Upper lobe of left lung (tissue), 6 donors: Measurements from ENCODE around the gene CNTNAP2. TPM values are rescaled to one million over a fixed set of nuclear protein-coding genes. Genes with fewer than 3 reads are reported as not detected.

Experiments
- ATAC-seq, 2 donors: fragments of 200-7000 bp; cut with Tn5 transposase; one replicate each; pipeline ENCODE4 v1.9.1; 2022; ENCODE audit warnings: mild to moderate bottlenecking in 2 of 2, moderate library complexity in 2 of 2; ENCODE audit not compliant: low FRiP score in 2 of 2
- DNase-seq, 2 donors: peaks; one replicate each; pipeline ENCODE4 v3.0.0-alpha.2; 2019 to 2020
- H3K27ac ChIP-seq, 4 donors: fragments of 200-600 bp; sonication (generic); one replicate each; pipeline ENCODE4 v1.5.1; 2016 to 2019
- H3K27me3 ChIP-seq, 4 donors: fragments of 200-600 bp; sonication (generic); one replicate each; pipeline ENCODE4 v1.5.1; 2017 to 2019
- H3K36me3 ChIP-seq, 4 donors: fragments of 200-600 bp; sonication (generic); one replicate each; pipeline ENCODE4 v1.5.1; 2016 to 2019
- H3K4me1 ChIP-seq, 4 donors: fragments of 200-600 bp; sonication (generic); one replicate each; pipeline ENCODE4 v1.5.1; 2018 to 2019
- H3K4me3 ChIP-seq, 4 donors: fragments of 200-600 bp; sonication (generic); one replicate each; pipeline ENCODE4 v1.5.1; 2017 to 2019; ENCODE audit warnings: mild to moderate bottlenecking in 2 of 4, moderate library complexity in 1 of 4
- H3K9me3 ChIP-seq, 4 donors: fragments of 200-600 bp; sonication (generic); one replicate each; pipeline ENCODE4 v1.5.1; 2018 to 2019
- EP300 ChIP-seq, 4 donors: sonication (generic); formaldehyde crosslinking; IDR thresholded peaks; one replicate each; pipeline ENCODE4 v1.5.1; 2017; ENCODE audit warnings: antibody characterized with exemption in 4 of 4, control low read depth in 2 of 4
- POLR2A ChIP-seq, 4 donors: fragments of 450-650 bp; IDR thresholded peaks; one replicate each; pipeline ENCODE4 v1.5.1; 2016 to 2017; ENCODE audit warnings: antibody characterized with exemption in 4 of 4, mild to moderate bottlenecking in 2 of 4
- POLR2AphosphoS5 ChIP-seq, 2 donors: sonication (generic); formaldehyde crosslinking; IDR thresholded peaks; one replicate each; pipeline ENCODE4 v1.5.1; 2017; ENCODE audit warnings: antibody characterized with exemption in 2 of 2
- WGBS, 2 donors: methylation state at CpG; one replicate each; pipeline ENCODE4 v1.1.5; 2017 to 2018; 5-methylcytosine and 5-hydroxymethylcytosine counted together
- total RNA-seq, 6 donors: library from RNA; depleted of rRNA in 4 of 6; stranded (reverse); fragments of >200 nt in 4 of 6; gene quantifications; one replicate each; pipeline versions ENCODE4 v1.1.0 to v1.2.1, GENCODE V29; 2016 to 2021
- TF ChIP-seq, protein P1 (sequence below), 6 experiments: fragments of 450-650 bp in 4 of 6; fragments of 200-600 bp in 2 of 6; sonication (generic) in 2 of 6; IDR thresholded peaks; one replicate each; pipeline ENCODE4 v1.5.1; 2016 to 2019; ENCODE audit warnings: antibody characterized with exemption in 6 of 6
- donor health status: DM: no; HTN: no; CAD: no; lungs with moderate emphysema.
- donor health status: DM: no; HTN: yes; CAD: no; lungs with severe emphysema.

Gene CNTNAP2
- total RNA-seq, 6 donors from 2014 or later: 0.06 to 1.0 (median 0.37) TPM

GRCh38 chr7:148379677-148380076 lies 2263.1 kb downstream of the CNTNAP2 start:
- Histone ChIP-seq H3K9me3 (peaks cover 0 to 4% (median 0%) of the 10 kb centered on the region in 4 donors), H3K27me3 (no peaks in the 10 kb centered on the region), H3K27ac (no peak overlapping the region), H3K4me3 (no peak overlapping the region), H3K36me3 (no peaks in the 10 kb centered on the region), H3K4me1 (no peaks in the 10 kb centered on the region)
- DNase-seq: no peak
- WGBS, 2 donors: 76 to 78% methylated on average over 9 of the region's 9 CpGs
- TF ChIP-seq POLR2A (IDR thresholded peaks at IDR 0.05): no peak
- TF ChIP-seq EP300 (IDR thresholded peaks at IDR 0.05): no peak
- TF ChIP-seq POLR2AphosphoS5 (IDR thresholded peaks at IDR 0.05): no peak
- TF ChIP-seq, protein P1, sequence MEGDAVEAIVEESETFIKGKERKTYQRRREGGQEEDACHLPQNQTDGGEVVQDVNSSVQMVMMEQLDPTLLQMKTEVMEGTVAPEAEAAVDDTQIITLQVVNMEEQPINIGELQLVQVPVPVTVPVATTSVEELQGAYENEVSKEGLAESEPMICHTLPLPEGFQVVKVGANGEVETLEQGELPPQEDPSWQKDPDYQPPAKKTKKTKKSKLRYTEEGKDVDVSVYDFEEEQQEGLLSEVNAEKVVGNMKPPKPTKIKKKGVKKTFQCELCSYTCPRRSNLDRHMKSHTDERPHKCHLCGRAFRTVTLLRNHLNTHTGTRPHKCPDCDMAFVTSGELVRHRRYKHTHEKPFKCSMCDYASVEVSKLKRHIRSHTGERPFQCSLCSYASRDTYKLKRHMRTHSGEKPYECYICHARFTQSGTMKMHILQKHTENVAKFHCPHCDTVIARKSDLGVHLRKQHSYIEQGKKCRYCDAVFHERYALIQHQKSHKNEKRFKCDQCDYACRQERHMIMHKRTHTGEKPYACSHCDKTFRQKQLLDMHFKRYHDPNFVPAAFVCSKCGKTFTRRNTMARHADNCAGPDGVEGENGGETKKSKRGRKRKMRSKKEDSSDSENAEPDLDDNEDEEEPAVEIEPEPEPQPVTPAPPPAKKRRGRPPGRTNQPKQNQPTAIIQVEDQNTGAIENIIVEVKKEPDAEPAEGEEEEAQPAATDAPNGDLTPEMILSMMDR (IDR thresholded peaks at IDR 0.05): no peak
- ATAC-seq: no peak

DNA sequence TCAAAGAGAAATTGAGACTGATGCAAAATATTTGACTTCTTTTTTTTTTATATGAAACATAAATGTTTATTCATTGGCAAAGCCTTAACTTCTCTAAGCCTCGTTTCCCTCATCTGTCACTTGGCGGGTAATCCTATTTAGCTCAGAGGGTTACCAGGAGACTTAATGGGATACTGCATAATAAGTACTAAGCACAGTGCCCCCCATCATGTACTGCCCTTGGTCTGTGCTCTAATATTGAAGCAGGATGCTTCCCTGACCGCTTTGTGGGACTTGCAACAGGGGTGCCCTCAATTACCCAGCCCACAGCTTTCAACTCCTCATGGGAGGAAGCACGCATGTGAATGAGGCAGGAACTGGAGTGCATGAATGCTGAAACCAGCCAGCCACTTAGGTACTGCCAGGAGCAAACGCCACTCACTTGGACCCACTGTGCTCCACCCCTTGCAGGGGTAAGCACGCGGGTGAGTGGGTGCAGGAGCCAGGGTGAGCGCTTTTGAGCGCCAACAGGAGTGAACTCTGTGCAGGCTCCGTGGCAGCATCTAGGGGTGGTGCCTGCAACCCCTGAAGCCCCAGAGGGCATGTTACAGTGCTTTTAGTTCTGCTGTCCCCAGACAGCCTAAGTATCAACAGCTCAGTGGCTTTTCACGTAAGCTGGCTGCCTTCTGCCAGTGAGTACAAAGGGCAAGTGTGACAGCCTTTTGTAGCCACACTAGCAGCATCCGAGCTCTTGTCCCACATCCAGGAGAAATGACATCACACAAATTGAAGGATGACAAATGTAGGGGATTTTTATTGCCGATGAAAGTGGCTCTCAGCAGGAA lies 2264.2 kb downstream of the CNTNAP2 start:
- ATAC-seq (no peak), DNase-seq (no peak)
- H3K4me1 ChIP-seq: no peaks in the 10 kb centered on the region
- H3K4me3 ChIP-seq: no peak overlapping the region
- peaks cover 0 to 4% (median 0%) of the 10 kb centered on the region in 4 donors for H3K9me3 ChIP-seq
- no peak overlapping the region for H3K27ac ChIP-seq
- WGBS, 2 donors: 74 to 80% methylated on average over 12 to 13 of the region's 13 CpGs
- no peaks in the 10 kb centered on the region for H3K27me3 ChIP-seq
- TF ChIP-seq POLR2A (IDR thresholded peaks at IDR 0.05): no peak
- no peak for TF ChIP-seq POLR2AphosphoS5 (IDR thresholded peaks at IDR 0.05)
- TF ChIP-seq, protein P1 (IDR thresholded peaks at IDR 0.05): no peak
- no peak for TF ChIP-seq EP300 (IDR thresholded peaks at IDR 0.05)
- no peaks in the 10 kb centered on the region for H3K36me3 ChIP-seq

- DNase-seq (peak in 1 of 2 donors; percentile 39), ATAC-seq (peak in 1 of 2 donors; percentile 76)
Measured at GRCh38 chr7:148382596-148382995, 2266.0 kb downstream of the CNTNAP2 start.

GRCh38 chr7:148383651-148384050 lies 2267.1 kb downstream of the CNTNAP2 start:
- Histone ChIP-seq H3K27ac (no peak overlapping the region), H3K4me3 (no peak overlapping the region), H3K4me1 (no peaks in the 10 kb centered on the region), H3K27me3 (no peaks in the 10 kb centered on the region), H3K36me3 (no peaks in the 10 kb centered on the region), H3K9me3 (peaks cover 0 to 4% (median 0%) of the 10 kb centered on the region in 4 donors)
- DNase-seq: peak in 1 of 2 donors; percentile 41
- TF ChIP-seq POLR2A (IDR thresholded peaks at IDR 0.05): no peak
- TF ChIP-seq POLR2AphosphoS5 (IDR thresholded peaks at IDR 0.05): no peak
- TF ChIP-seq EP300 (IDR thresholded peaks at IDR 0.05): no peak
- TF ChIP-seq, protein P1 (IDR thresholded peaks at IDR 0.05): no peak
- 78 to 90% methylated on average over 14 of the region's 14 CpGs for WGBS, 2 donors
- no peak for ATAC-seq

More at GRCh38 chr7:148382596-148382995, 2266.0 kb downstream of the CNTNAP2 start:
- WGBS, 2 donors: 66 to 67% methylated on average over 8 of the region's 8 CpGs
- TF ChIP-seq POLR2AphosphoS5 (IDR thresholded peaks at IDR 0.05) (no peak), POLR2A (IDR thresholded peaks at IDR 0.05) (no peak), EP300 (IDR thresholded peaks at IDR 0.05) (no peak)
- TF ChIP-seq, protein P1 (IDR thresholded peaks at IDR 0.05): no peak
- Histone ChIP-seq H3K4me3 (no peak overlapping the region), H3K4me1 (no peaks in the 10 kb centered on the region), H3K36me3 (no peaks in the 10 kb centered on the region), H3K27ac (no peak overlapping the region), H3K9me3 (peaks cover 0 to 4% (median 0%) of the 10 kb centered on the region in 4 donors), H3K27me3 (no peaks in the 10 kb centered on the region)
